GM18505 (cell line): ENCODE data around the gene KCNG2.

Experiments used
- ATAC-seq: cut with Tn5 transposase; IDR thresholded peaks from one replicate; pipeline ENCODE4 v1.9.1; 2021; ENCODE audit not compliant: unreplicated experiment
- POLR2A ChIP-seq: IDR thresholded peaks from 4 replicates; pipeline ENCODE4 v1.6.1; 2011; ENCODE audit warnings: borderline replicate concordance; ENCODE audit not compliant: insufficient read depth, insufficient read length; ENCODE audit errors: extremely low read depth

The KCNG2 gene

DNA sequence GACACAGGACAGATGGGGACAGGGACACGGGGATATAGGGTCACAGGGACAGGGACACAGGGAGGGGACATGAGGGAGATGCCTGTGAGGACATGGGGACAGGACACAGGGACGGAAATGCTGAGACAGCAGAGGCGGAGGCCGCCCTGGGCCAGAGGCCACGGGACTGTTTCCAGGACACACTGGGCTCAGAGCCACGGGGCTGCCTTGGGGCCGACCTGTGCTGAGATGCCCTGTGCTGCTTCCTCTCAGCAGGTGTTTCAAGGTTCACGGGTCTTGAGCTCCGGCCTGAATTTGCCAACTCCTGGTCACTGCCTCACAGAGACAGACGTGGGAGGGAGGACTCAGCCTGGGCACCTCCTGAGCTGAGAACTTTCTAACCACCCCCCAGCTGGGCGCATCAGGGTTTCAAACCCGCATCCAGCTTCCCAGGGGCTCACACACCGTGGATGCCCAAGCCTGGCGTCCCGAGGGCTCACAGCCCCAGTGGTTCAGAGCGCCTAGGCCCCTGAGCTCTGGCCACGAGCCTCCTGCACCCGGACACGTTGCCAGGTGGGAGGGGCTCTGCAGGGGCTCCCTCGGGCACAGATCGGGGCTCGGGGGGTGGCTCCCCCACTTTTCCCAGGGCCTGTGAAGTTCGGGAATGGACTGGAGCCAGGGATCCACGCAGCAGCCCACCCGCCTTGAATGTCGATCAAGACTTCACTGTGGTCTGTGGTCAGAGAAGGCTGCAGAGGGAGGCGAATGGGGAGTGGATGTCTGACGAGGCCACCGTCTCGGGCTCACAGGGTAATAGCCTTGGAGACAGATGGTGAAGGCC is 89.7 kb downstream of the KCNG2 start:
- ATAC-seq: no peak
- TF ChIP-seq POLR2A: no peak

DNA sequence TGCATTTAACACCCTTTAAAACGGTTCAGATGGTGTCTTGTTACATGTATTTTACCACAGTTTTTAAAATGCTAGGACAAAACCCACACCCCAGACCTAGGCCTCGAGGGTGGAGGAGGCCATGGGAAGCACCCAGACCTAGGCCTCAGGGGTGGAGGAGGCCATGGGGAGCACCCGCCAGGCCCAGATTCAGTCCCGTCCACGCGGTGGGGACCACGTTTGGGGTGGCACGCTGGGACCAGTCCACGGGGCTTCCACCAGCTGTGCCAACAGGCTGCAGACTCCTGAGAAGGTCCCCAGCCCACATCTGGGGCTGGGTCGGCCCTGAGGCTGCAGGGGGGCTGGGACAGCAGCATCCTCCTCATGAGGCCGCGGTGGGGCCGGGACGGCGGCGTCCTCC is 90.3 kb downstream of the KCNG2 start:
- no peak for TF ChIP-seq POLR2A
- ATAC-seq: no peak

DNA sequence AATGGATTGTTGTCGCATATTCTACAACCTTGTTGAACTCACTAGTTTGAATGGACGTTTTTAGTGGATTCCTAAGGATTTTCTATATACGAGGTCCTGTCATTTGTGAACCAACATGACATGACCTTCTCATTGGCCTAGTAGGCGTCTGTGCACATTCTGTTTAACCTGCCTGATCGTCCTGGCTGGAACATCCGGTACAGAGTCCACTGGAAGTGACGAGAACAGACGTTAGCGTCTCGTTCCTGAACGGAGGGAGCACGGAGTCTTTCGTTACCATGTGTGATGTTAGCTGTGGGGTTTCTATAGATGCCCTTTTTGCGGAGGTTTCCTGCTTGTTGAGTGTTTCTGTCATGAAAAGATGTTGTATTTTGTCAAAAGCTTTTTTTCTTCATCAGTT is 91.8 kb downstream of the KCNG2 start:
- TF ChIP-seq POLR2A: no peak
- ATAC-seq: no peak

DNA sequence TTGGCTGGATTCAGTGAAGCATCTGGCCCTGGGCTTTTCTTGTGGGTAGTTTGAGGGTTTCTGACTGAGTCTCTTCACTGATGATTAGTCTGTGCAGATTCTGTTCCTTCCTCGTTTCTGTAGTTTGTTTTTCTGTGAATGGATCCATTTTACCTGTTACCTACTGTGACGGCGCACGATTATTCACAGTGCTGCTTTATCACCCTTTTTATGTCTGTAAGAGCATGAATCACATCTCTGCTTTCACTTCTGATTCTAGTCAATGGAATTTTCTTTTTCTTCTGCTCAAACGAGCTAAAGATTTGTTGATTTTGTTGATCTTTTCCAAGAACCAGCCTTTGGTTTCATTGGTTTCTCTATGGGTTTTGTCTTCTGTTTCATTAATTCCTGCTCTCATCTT is 92.9 kb downstream of the KCNG2 start:
- ATAC-seq: no peak
- no peak for TF ChIP-seq POLR2A

DNA sequence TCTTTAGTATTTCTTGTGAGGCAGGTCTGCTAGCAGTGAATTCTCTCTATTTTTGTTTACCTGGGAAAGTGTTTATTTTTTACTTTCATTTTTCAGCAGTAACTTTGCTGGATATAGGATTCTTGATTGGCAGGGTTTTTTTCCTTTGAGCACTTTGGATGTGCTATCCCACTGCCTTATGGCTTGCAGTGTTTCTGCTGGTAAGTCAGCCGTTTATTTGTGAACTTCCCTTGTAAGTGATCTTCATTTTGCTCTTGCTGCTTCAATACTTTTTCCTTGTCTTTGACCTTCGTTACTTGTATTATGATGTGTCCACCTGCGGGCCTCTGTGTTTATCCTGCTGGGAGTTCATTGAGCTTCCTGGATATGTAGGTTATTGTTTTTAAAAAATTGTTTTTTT is 99.0 kb downstream of the KCNG2 start:
- no peak for ATAC-seq
- TF ChIP-seq POLR2A: no peak

DNA sequence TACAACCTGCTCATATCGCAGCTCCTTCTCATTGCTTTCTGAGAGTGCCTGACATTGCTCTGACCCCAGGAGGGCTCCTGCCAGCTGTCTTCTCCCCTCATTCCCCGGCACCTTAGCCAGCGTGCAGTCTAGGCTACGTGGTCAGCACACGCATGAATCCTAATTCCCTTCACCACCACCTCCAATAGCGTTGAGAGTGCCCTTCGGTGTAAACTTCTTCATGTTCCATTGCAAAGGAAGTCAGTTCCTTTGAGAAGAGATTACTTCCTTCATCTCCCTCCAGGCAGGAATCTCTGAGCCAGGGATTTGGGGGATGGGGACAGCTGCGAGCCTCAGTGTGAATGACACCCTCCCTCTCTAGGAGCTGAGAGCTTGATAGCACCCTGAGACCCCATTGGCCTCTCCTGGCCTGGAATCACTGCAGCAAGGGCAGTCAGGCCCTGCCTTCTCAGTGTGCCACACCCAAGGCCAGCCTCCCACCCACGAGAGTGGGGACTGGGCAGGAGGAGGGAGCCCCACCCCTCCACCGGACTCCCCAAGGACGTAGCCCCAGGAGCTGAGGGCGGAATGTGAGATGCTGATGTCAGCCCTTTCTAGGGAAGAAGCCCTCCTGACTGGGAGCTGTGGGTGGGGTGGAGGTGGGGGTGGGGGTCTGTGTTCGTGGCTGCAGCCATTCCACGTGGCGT is 100.3 kb downstream of the KCNG2 start:
- no peak for TF ChIP-seq POLR2A
- no peak for ATAC-seq

DNA sequence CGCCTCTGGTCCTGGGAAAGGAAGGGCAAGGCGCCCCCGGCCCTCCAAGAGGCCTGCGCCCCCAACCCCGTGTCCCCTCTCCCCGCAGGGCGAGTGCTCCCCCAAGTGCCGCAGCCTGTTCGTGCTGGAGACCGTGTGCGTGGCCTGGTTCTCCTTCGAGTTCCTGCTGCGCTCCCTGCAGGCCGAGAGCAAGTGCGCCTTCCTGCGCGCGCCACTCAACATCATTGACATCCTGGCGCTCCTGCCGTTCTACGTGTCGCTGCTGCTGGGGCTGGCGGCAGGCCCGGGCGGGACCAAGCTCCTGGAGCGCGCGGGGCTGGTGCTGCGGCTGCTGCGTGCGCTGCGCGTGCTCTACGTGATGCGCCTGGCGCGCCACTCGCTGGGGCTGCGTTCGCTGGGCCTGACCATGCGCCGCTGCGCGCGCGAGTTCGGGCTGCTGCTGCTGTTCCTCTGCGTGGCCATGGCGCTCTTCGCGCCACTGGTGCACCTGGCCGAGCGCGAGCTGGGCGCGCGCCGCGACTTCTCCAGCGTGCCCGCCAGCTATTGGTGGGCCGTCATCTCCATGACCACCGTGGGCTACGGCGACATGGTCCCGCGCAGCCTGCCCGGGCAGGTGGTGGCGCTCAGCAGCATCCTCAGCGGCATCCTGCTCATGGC is 101.3 kb downstream of the KCNG2 start:
- TF ChIP-seq POLR2A: no peak
- ATAC-seq: no peak

DNA sequence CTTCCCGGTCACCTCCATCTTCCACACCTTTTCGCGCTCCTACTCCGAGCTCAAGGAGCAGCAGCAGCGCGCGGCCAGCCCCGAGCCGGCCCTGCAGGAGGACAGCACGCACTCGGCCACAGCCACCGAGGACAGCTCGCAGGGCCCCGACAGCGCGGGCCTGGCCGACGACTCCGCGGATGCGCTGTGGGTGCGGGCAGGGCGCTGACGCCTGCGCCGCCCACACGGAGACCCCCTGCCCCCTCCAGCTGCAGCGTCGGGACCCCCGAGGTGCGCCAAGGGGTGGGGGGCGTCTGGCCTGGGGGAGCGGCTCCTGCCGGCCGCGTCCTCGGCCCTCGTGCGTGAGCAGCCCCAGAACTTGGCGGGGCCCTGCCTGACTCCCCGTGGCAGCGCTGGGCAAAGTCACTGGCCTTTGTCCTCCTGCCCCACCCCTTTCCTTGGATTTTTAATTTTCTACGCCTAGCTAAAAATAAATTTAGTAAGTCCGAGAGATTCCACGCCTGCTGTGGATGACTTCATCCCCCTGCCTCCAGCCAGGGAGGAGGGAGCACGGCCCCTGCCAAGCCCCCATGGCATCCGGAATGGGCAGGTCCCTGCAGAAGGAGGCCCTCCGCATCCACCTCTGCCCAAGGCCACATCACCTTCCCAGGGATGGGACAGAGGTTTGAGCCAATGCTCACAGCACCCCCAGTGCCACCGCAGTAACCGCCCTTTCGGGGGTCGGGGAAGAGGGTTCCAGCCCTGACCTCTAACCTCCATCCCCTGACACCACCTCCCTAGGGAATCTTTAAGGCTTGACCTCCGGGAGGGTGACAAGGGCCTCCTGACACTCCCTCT is 102.1 kb downstream of the KCNG2 start:
- TF ChIP-seq POLR2A: no peak
- ATAC-seq: no peak

DNA sequence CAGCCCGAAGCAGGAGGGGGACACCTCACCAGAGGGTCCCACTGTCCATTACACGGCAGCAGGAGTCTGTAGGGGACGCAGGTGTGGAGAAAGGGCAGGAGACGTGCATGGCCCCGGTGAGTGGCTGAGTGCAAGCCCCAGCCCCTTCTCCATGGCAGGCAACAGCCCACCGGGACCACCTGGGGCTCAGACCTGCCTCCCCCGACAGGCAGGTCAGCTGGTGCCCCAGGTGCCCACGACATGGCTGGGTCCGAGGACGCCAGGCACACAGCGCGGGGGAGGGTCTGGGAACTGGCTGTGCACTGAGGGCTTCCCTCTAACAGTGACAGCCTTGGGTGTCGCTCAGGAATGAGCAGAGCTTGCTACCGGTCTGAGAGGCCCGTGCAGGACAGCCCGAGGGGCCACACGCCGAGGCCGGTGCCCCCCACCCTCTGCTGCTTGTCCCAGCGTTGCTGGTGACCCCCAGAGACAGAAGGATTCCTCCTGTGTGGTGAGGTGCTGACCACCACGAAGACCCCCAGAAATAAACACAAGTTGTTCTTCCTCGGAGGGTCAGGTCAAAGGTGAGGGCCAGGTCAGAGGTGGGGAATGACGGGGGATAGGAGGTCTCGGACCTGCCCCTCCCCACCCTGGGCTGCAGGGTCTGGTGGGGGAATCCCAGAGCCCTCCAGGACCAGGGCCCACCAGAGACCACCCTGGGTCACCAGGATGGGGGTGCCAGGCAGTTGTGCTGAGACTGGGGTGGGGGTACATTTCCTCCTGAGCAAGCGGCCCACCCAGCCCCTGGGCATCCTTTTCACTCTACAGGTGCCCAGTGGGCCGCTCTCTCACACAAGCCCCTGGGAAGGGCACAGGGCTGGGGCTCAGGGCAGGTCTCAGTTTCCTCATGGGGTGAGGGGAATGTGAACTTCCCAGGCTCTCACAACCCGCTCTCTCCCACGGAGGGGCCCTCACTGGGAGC is 103.2 kb downstream of the KCNG2 start:
- no peak for TF ChIP-seq POLR2A
- no peak for ATAC-seq

DNA sequence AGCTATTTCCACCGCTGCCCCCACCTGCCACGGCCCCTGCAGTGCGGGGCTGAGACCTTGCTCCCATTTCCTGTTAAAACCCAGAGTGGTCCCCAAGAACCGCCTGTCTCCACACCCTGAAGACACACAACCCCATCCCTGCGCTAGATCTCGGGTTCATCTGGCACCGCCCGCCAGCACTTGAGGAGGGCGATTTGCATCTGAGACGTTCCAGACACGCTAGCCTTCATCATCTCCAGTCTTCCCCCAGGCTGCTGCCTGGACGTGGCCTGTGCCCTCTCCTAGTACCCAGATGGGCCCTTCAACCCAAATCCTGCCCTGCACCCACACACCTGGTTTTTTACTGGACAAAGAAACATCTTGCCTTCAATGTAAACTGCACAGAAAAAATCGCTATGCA is 103.9 kb downstream of the KCNG2 start:
- TF ChIP-seq POLR2A: no peak
- no peak for ATAC-seq

DNA sequence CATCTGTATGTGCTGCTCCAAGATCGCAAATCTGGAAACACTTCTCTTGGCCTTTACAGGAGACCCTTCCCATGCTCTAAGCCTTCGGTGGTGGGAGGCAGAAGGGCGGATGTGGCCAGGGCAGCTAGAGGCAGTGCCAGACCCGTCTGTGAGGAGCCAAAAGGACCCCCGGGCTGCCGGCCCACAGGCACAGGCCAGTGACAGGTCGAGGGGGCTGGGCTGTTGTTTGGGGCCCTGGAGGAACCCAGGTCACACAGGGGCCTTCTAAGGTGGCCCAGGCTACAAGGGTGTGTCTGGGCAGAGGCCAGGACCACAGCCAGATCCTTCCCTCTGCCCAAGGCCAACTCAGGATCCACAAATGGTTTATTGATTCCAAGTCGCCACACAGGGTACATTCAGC is 104.3 kb downstream of the KCNG2 start:
- no peak for TF ChIP-seq POLR2A
- ATAC-seq: no peak

DNA sequence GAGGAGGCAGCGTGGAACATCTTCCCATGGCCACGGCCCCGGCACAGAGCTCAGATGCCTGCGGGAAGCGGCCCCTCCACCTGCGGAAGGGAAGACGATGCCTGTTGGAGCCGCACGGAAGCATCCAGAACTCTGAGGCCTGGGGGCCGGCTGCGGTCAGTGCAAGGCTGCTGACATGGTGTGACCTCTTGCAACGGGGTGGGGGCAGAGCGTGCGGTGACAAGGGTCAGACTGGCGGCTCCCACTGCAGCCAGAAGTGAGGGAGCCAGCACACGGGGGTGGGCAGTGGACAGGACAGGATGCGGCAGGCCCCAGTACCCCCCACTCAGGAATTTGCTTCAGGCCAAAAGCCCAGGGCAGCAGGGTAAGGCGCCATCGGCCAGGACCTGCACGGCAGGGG is 104.9 kb downstream of the KCNG2 start:
- TF ChIP-seq POLR2A: no peak
- no peak for ATAC-seq
